H9 (cell line): ENCODE measurements around the gene MYDGF. TPM values are rescaled to one million over a fixed set of nuclear protein-coding genes. Genes with fewer than 3 reads are reported as not detected.
A peak's percentile ranks its signal among the peaks of the same experiment; 100 is the strongest.

Experiments
- DNase-seq: peaks from one replicate; pipeline ENCODE4 v3.0.0-alpha.2; 2017
- H2AFZ ChIP-seq: one replicate; pipeline ENCODE4 v1.6.1; 2013; ENCODE audit warnings: mild to moderate bottlenecking, low read length, control low read depth, moderate library complexity
- H2AK5ac ChIP-seq: 2 replicates; pipeline ENCODE4 v1.6.1; 2013; ENCODE audit warnings: low read length, control low read depth, mixed read lengths; ENCODE audit not compliant: insufficient read length
- H2BK120ac ChIP-seq: one replicate; pipeline ENCODE4 v1.6.1; 2013; ENCODE audit warnings: low read depth, mild to moderate bottlenecking, low read length, control low read depth, inconsistent platforms; ENCODE audit not compliant: poor library complexity, severe bottlenecking
- H2BK12ac ChIP-seq: 2 replicates; pipeline ENCODE4 v1.6.1; 2013; ENCODE audit warnings: low read length, control low read depth, mixed read lengths, low read depth; ENCODE audit not compliant: insufficient read length
- H2BK15ac ChIP-seq: 2 replicates; pipeline ENCODE4 v1.6.1; 2013; ENCODE audit warnings: low read depth, low read length, control low read depth
- H2BK20ac ChIP-seq: one replicate; pipeline ENCODE4 v1.6.1; 2013; ENCODE audit warnings: low read depth, mild to moderate bottlenecking, low read length, control low read depth, inconsistent platforms; ENCODE audit not compliant: poor library complexity, severe bottlenecking
- H2BK5ac ChIP-seq: 2 replicates; pipeline ENCODE4 v1.6.1; 2013; ENCODE audit warnings: low read length, control low read depth, mixed read lengths; ENCODE audit not compliant: insufficient read length
- H3K14ac ChIP-seq: 2 replicates; pipeline ENCODE4 v1.6.1; 2013; ENCODE audit warnings: low read length, control low read depth; ENCODE audit not compliant: insufficient read depth
- H3K18ac ChIP-seq: 2 replicates; pipeline ENCODE4 v1.6.1; 2013; ENCODE audit warnings: low read depth, mild to moderate bottlenecking, mixed read lengths, low read length, control low read depth; ENCODE audit not compliant: insufficient read length
- H3K23ac ChIP-seq: 2 replicates; pipeline ENCODE4 v1.6.1; 2013; ENCODE audit warnings: low read length, control low read depth, mixed read lengths, low read depth; ENCODE audit not compliant: insufficient read length
- H3K23me2 ChIP-seq: 2 replicates; pipeline ENCODE4 v1.6.1; 2013; ENCODE audit warnings: low read depth, mild to moderate bottlenecking, mixed read lengths, low read length, control low read depth; ENCODE audit not compliant: insufficient read length, poor library complexity, severe bottlenecking
- H3K27ac ChIP-seq: 2 replicates; pipeline ENCODE4 v1.5.1; 2013; ENCODE audit warnings: low read length, control low read depth, mixed read lengths, low read depth; ENCODE audit not compliant: insufficient read length
- H3K27me3 ChIP-seq: 2 replicates; pipeline ENCODE4 v1.6.1; 2013; ENCODE audit warnings: low read length, control low read depth, inconsistent platforms; ENCODE audit not compliant: insufficient read depth
- H3K4ac ChIP-seq: 2 replicates; pipeline ENCODE4 v1.6.1; 2013; ENCODE audit warnings: low read depth, mild to moderate bottlenecking, control low read depth, inconsistent platforms, low read length, moderate library complexity
- H3K4me1 ChIP-seq: 2 replicates; pipeline ENCODE4 v1.6.1; 2013; ENCODE audit warnings: low read length, control low read depth, inconsistent platforms; ENCODE audit not compliant: insufficient read depth
- H3K4me2 ChIP-seq: 2 replicates; pipeline ENCODE4 v1.6.1; 2013; ENCODE audit warnings: low read length, control low read depth, mixed read lengths; ENCODE audit not compliant: insufficient read length, insufficient read depth
- H3K56ac ChIP-seq: 2 replicates; pipeline ENCODE4 v1.6.1; 2013; ENCODE audit warnings: low read depth, mild to moderate bottlenecking, mixed read lengths, low read length, control low read depth; ENCODE audit not compliant: insufficient read length
- H3K79me1 ChIP-seq: 2 replicates; pipeline ENCODE4 v1.6.1; 2013; ENCODE audit warnings: low read depth, mild to moderate bottlenecking, moderate library complexity, low read length, control low read depth, inconsistent platforms; ENCODE audit not compliant: insufficient read depth, poor library complexity, severe bottlenecking
- H3K79me2 ChIP-seq: 2 replicates; pipeline ENCODE4 v1.6.1; 2013; ENCODE audit warnings: low read length, control low read depth, inconsistent platforms; ENCODE audit not compliant: insufficient read depth
- H3K9ac ChIP-seq: 2 replicates; pipeline ENCODE4 v1.6.1; 2013; ENCODE audit warnings: low read length, control low read depth, mixed read lengths; ENCODE audit not compliant: insufficient read length; ENCODE audit errors: extremely low read depth
- H3K9me3 ChIP-seq: one replicate; pipeline ENCODE4 v1.6.1; 2013; ENCODE audit warnings: low read depth, low read length, inconsistent platforms; ENCODE audit not compliant: control insufficient read depth
- H3T11ph ChIP-seq: one replicate; pipeline ENCODE4 v1.6.1; 2013; ENCODE audit warnings: mild to moderate bottlenecking, low read length, control low read depth, inconsistent platforms
- H4K20me1 ChIP-seq: one replicate; pipeline ENCODE4 v1.6.1; 2013; ENCODE audit not compliant: control insufficient read depth, insufficient read length, insufficient read depth
- H4K5ac ChIP-seq: 2 replicates; pipeline ENCODE4 v1.6.1; 2013; ENCODE audit warnings: low read depth, mild to moderate bottlenecking, mixed read lengths, low read length, control low read depth; ENCODE audit not compliant: insufficient read length
- H4K8ac ChIP-seq: replicated peaks from 2 replicates; pipeline ENCODE4 v1.6.1; 2013; ENCODE audit warnings: low read length, control low read depth, mixed read lengths, low read depth; ENCODE audit not compliant: insufficient read length
- H4K91ac ChIP-seq: 2 replicates; pipeline ENCODE4 v1.6.1; 2013; ENCODE audit warnings: low read depth, mild to moderate bottlenecking, moderate library complexity, mixed read lengths, low read length, control low read depth; ENCODE audit not compliant: insufficient read length
- H3K27ac Mint-ChIP-seq, 3 experiments: 2 replicates in 2 of 3; 3 replicates in 1 of 3; pipeline ENCODE4 v1.8.0; 2020 to 2021; ENCODE audit warnings: mixed read lengths in 3 of 3, mild to moderate bottlenecking in 1 of 3, moderate library complexity in 1 of 3
- H3K27me3 Mint-ChIP-seq: 2 replicates; pipeline ENCODE4 v1.8.0; 2021; ENCODE audit warnings: low read depth, mild to moderate bottlenecking, moderate library complexity, mixed read lengths
- H3K36me3 Mint-ChIP-seq, 3 experiments: 2 replicates in 2 of 3; 3 replicates in 1 of 3; pipeline ENCODE4 v1.8.0; 2020 to 2021; ENCODE audit warnings: low read depth in 3 of 3, mixed read lengths in 3 of 3; ENCODE audit not compliant: insufficient read depth in 1 of 3
- H3K4me1 Mint-ChIP-seq, 2 experiments: 2 replicates each; pipeline ENCODE4 v1.8.0; 2020; ENCODE audit warnings: mixed read lengths in 2 of 2
- H3K4me3 Mint-ChIP-seq, 2 experiments: 2 replicates in 1 of 2; 3 replicates in 1 of 2; pipeline ENCODE4 v1.8.0; 2020 to 2021; ENCODE audit warnings: mild to moderate bottlenecking in 2 of 2, mixed read lengths in 2 of 2, moderate library complexity in 1 of 2
- H3K9me3 Mint-ChIP-seq, 2 experiments: 2 replicates in 1 of 2; 3 replicates in 1 of 2; pipeline ENCODE4 v1.8.0; 2020; ENCODE audit warnings: mild to moderate bottlenecking in 2 of 2, mixed read lengths in 2 of 2, moderate library complexity in 1 of 2
- WGBS: extraction: QIAGEN DNeasy Blood & Tissue Kit; methylation state at CpG from one replicate; pipeline ENCODE4 v1.1.7; 2013; ENCODE audit warnings: missing lambda C conversion rate, low lambda C conversion rate, mixed read lengths; ENCODE audit not compliant: insufficient read length; ENCODE audit errors: extremely low coverage; 5-methylcytosine and 5-hydroxymethylcytosine counted together
- total RNA-seq: library from RNA; stranded (reverse); gene quantifications from 2 replicates; pipeline ENCODE4 v1.2.1, GENCODE V29; 2021
- TF ChIP-seq, protein P1 (sequence below): fragments of 200-600 bp; sonication (generic); conservative IDR thresholded peaks from 3 replicates; pipeline ENCODE4 v1.8.0; 2021; ENCODE audit warnings: antibody characterized with exemption, mild to moderate bottlenecking

The MYDGF gene
- total RNA-seq, 1 experiment from 2014 or later, result 43.4 TPM

- no peaks in the 10 kb centered on the region for H3K27me3 Mint-ChIP-seq
- WGBS, result no CpG with 5 or more reads among the region's 27 CpGs
Observed at GRCh38 chr19:4654437-4655361, 15.4 kb downstream of the MYDGF start.

More at GRCh38 chr19:4654437-4655361, 15.4 kb downstream of the MYDGF start:
- Histone ChIP-seq H4K8ac (no peak overlapping the region), H3K4me2 (no peak overlapping the region), H3K79me1 (no peaks in the 10 kb centered on the region), H2BK5ac (no peak overlapping the region), H2AK5ac (no peak overlapping the region), H3K27ac (no peak overlapping the region), H4K20me1 (no peaks in the 10 kb centered on the region), H3K4me1 (no peaks in the 10 kb centered on the region), H3K27me3 (no peaks in the 10 kb centered on the region), H4K91ac (no peak overlapping the region), H2BK20ac (no peak overlapping the region), H2AFZ (no peak overlapping the region), H3K56ac (no peak overlapping the region), H4K5ac (no peak overlapping the region), H3K4ac (no peak overlapping the region), H3K9me3 (no peaks in the 10 kb centered on the region), H2BK120ac (no peak overlapping the region), H3K79me2 (no peaks in the 10 kb centered on the region), H3K23me2 (no peaks in the 10 kb centered on the region), H2BK15ac (no peak overlapping the region), H3T11ph (no peak overlapping the region), H3K9ac (no peak overlapping the region), H3K18ac (no peak overlapping the region), H2BK12ac (no peak overlapping the region), H3K14ac (no peak overlapping the region), H3K23ac (no peak overlapping the region)
- Mint-ChIP-seq H3K4me3 (no peak overlapping the region), H3K27ac (peak overlapping the region in 2 of 3 experiments; percentile 36 to 58; a peak in 4 of 7 replicates), H3K4me1 (peaks cover 5 to 6% of the 10 kb centered on the region in 2 experiments; a peak in 3 of 4 replicates), H3K9me3 (no peaks in the 10 kb centered on the region), H3K36me3 (peaks cover 6 to 31% (median 18%) of the 10 kb centered on the region in 3 experiments; a peak in 6 of 7 replicates)
- no peak for DNase-seq
- TF ChIP-seq, protein P1, sequence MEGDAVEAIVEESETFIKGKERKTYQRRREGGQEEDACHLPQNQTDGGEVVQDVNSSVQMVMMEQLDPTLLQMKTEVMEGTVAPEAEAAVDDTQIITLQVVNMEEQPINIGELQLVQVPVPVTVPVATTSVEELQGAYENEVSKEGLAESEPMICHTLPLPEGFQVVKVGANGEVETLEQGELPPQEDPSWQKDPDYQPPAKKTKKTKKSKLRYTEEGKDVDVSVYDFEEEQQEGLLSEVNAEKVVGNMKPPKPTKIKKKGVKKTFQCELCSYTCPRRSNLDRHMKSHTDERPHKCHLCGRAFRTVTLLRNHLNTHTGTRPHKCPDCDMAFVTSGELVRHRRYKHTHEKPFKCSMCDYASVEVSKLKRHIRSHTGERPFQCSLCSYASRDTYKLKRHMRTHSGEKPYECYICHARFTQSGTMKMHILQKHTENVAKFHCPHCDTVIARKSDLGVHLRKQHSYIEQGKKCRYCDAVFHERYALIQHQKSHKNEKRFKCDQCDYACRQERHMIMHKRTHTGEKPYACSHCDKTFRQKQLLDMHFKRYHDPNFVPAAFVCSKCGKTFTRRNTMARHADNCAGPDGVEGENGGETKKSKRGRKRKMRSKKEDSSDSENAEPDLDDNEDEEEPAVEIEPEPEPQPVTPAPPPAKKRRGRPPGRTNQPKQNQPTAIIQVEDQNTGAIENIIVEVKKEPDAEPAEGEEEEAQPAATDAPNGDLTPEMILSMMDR, result no peak
